Liver (tissue), 9 donors: ENCODE data around the gene P4HTM. TPM values are rescaled to one million over a fixed set of nuclear protein-coding genes. Genes with fewer than 3 reads are reported as not detected.

Experiments
- DNase-seq: peaks from one replicate; pipeline ENCODE4 v3.0.0-alpha.2; 2017; ENCODE audit warnings: low spot score
- H3K27ac ChIP-seq, 2 donors: one replicate each; pipeline ENCODE4 v1.7.0; 2013; ENCODE audit warnings: inconsistent platforms in 2 of 2, low read length in 2 of 2, control low read depth in 1 of 2, low read depth in 1 of 2, mild to moderate bottlenecking in 1 of 2
- H3K27me3 ChIP-seq, 4 donors: one replicate each; pipeline versions ENCODE4 v1.6.1 to v1.7.0; 2013; ENCODE audit warnings: low read length in 3 of 4, inconsistent platforms in 1 of 4, mild to moderate bottlenecking in 1 of 4, moderate library complexity in 1 of 4; ENCODE audit not compliant: control insufficient read depth in 4 of 4, insufficient read depth in 4 of 4
- H3K36me3 ChIP-seq, 4 donors: one replicate each; pipeline versions ENCODE4 v1.6.1 to v1.7.0; 2013; ENCODE audit warnings: low read length in 3 of 4, mild to moderate bottlenecking in 3 of 4, low read depth in 1 of 4, moderate library complexity in 1 of 4; ENCODE audit not compliant: control insufficient read depth in 4 of 4, insufficient read depth in 3 of 4
- H3K4me1 ChIP-seq, 4 donors: one replicate each; pipeline versions ENCODE4 v1.6.1 to v1.7.0; 2013; ENCODE audit warnings: low read length in 3 of 4, mild to moderate bottlenecking in 3 of 4, moderate library complexity in 1 of 4; ENCODE audit not compliant: control insufficient read depth in 4 of 4, insufficient read depth in 4 of 4
- H3K4me3 ChIP-seq, 3 donors: one replicate each; pipeline versions ENCODE4 v1.6.1 to v1.7.0; 2013; ENCODE audit warnings: low read length in 3 of 3, control low read depth in 1 of 3, low read depth in 1 of 3, mild to moderate bottlenecking in 1 of 3
- H3K9ac ChIP-seq, 2 donors: one replicate each; pipeline ENCODE4 v1.7.0; 2013; ENCODE audit warnings: low read length in 2 of 2, mild to moderate bottlenecking in 2 of 2, moderate library complexity in 2 of 2, control low read depth in 1 of 2, low read depth in 1 of 2
- H3K9me3 ChIP-seq, 4 donors: one replicate each; pipeline versions ENCODE4 v1.6.1 to v1.7.0; 2013; ENCODE audit warnings: low read length in 3 of 4; ENCODE audit not compliant: control insufficient read depth in 4 of 4
- ATF3 ChIP-seq: IDR thresholded peaks from 2 replicates; pipeline ENCODE4 v1.6.1; 2016; ENCODE audit warnings: antibody characterized with exemption
- CTCF ChIP-seq: fragments of 150-350 bp; IDR thresholded peaks from 2 replicates; pipeline ENCODE4 v1.5.1; 2017; ENCODE audit warnings: improper control_type of control experiment, low read depth, low read length; ENCODE audit not compliant: missing input control
- EGR1 ChIP-seq, 2 donors: IDR thresholded peaks; 2 replicates each; pipeline ENCODE4 v1.6.1; 2016 to 2018; ENCODE audit warnings: antibody characterized with exemption in 2 of 2, low read depth in 2 of 2
- FOXA1 ChIP-seq: IDR thresholded peaks from 2 replicates; pipeline ENCODE4 v1.6.1; 2016; ENCODE audit warnings: antibody characterized with exemption
- FOXA2 ChIP-seq: IDR thresholded peaks from 2 replicates; pipeline ENCODE4 v1.6.1; 2016; ENCODE audit warnings: antibody characterized with exemption
- GABPA ChIP-seq, 2 donors: IDR thresholded peaks in 1 of 2; conservative IDR thresholded peaks in 1 of 2; 2 replicates each; pipeline ENCODE4 v1.6.1; 2016; ENCODE audit warnings: antibody characterized with exemption in 2 of 2, mild to moderate bottlenecking in 1 of 2, moderate library complexity in 1 of 2
- HNF4A ChIP-seq, 2 donors: conservative IDR thresholded peaks; 2 replicates each; pipeline ENCODE4 v1.6.1; 2016; ENCODE audit warnings: antibody characterized with exemption in 2 of 2, mild to moderate bottlenecking in 2 of 2
- HNF4G ChIP-seq: IDR thresholded peaks from 2 replicates; pipeline ENCODE4 v1.6.1; 2016; ENCODE audit warnings: antibody characterized with exemption
- JUND ChIP-seq, 2 donors: IDR thresholded peaks; 2 replicates each; pipeline ENCODE4 v1.6.1; 2016; ENCODE audit warnings: antibody characterized with exemption in 2 of 2
- MAX ChIP-seq: IDR thresholded peaks from 2 replicates; pipeline ENCODE4 v1.6.1; 2016; ENCODE audit warnings: antibody characterized with exemption
- NR2F2 ChIP-seq: IDR thresholded peaks from 2 replicates; pipeline ENCODE4 v1.6.1; 2016; ENCODE audit warnings: antibody characterized with exemption
- RAD21 ChIP-seq, 2 donors: IDR thresholded peaks; 2 replicates each; pipeline ENCODE4 v1.6.1; 2016; ENCODE audit warnings: antibody characterized with exemption in 2 of 2, mild to moderate bottlenecking in 2 of 2
- REST ChIP-seq: IDR thresholded peaks from 2 replicates; pipeline ENCODE4 v1.6.1; 2016; ENCODE audit warnings: antibody characterized with exemption, mild to moderate bottlenecking
- RXRA ChIP-seq, 2 donors: IDR thresholded peaks; 2 replicates each; pipeline ENCODE4 v1.6.1; 2017 to 2018; ENCODE audit warnings: antibody characterized with exemption in 2 of 2, mild to moderate bottlenecking in 1 of 2
- SP1 ChIP-seq: IDR thresholded peaks from 2 replicates; pipeline ENCODE4 v1.6.1; 2018; ENCODE audit warnings: antibody characterized with exemption, mild to moderate bottlenecking
- TAF1 ChIP-seq: conservative IDR thresholded peaks from 2 replicates; pipeline ENCODE4 v1.6.1; 2016; ENCODE audit warnings: antibody characterized with exemption, mild to moderate bottlenecking
- YY1 ChIP-seq: IDR thresholded peaks from 2 replicates; pipeline ENCODE4 v1.6.1; 2016; ENCODE audit warnings: antibody characterized with exemption, mild to moderate bottlenecking
- ZBTB33 ChIP-seq: IDR thresholded peaks from 2 replicates; pipeline ENCODE4 v1.6.1; 2016; ENCODE audit warnings: antibody characterized with exemption
- WGBS: extraction: QIAGEN DNeasy Blood & Tissue Kit; methylation state at CpG from one replicate; pipeline ENCODE4 v1.1.7; 2013; 5-methylcytosine and 5-hydroxymethylcytosine counted together
- polyA plus RNA-seq, 2 donors: library from polyadenylated mRNA; stranded (reverse) in 1 of 2; unstranded in 1 of 2; fragments of 200-250 nt in 1 of 2; fragments of >200 nt in 1 of 2; fragmentation: Nextera tagmentation in 1 of 2; extraction: Ambion mirVana in 1 of 2; gene quantifications; one replicate each; pipeline versions ENCODE4 v1.2.1 to v1.2.3, GENCODE V29; 2013 to 2015
- total RNA-seq, 2 donors: library from RNA; depleted of rRNA; stranded (reverse); fragments of >200 nt; gene quantifications; one replicate each; pipeline ENCODE4 v1.2.3, GENCODE V29; 2014
- donor health status: healthy.
- donor health status: healthy.
- donor health status: healthy.
- donor health status: healthy.
- donor health status: healthy.

The P4HTM gene
- total and polyA plus RNA-seq, 4 donors = 10.0 to 16.2 (median 11.9) TPM

GRCh38 chr3:49026536-49026935, 36.5 kb downstream of the P4HTM start (continued):
- no peak for TF ChIP-seq ZBTB33

GRCh38 chr3:49027634-49028033, 37.6 kb downstream of the P4HTM start:
- no peak overlapping the region for H3K9ac ChIP-seq
- H3K4me3 ChIP-seq = no peak overlapping the region
- WGBS = 97% methylated on average over 9 of the region's 9 CpGs
- DNase-seq = no peak
- no peaks in the 10 kb centered on the region for H3K27me3 ChIP-seq
- TF ChIP-seq MAX (no peak), SP1 (no peak), RAD21 (IDR thresholded peaks at IDR 0.05) (no peak), CTCF (no peak), HNF4A (conservative IDR thresholded peaks at IDR 0.05) (no peak), GABPA (IDR thresholded peaks at IDR 0.05 in 1 of 2, conservative IDR thresholded peaks at IDR 0.05 in 1 of 2) (no peak), RXRA (IDR thresholded peaks at IDR 0.05) (no peak), TAF1 (no peak), ATF3 (no peak), ZBTB33 (no peak), FOXA1 (no peak), YY1 (no peak), JUND (IDR thresholded peaks at IDR 0.05) (no peak), NR2F2 (no peak), EGR1 (IDR thresholded peaks at IDR 0.05; ENCODE audit: low read depth in 2 of 2) (no peak), REST (no peak), FOXA2 (no peak), HNF4G (no peak)
- no peaks in the 10 kb centered on the region for H3K9me3 ChIP-seq
- peaks cover 6 to 30% (median 21%) of the 10 kb centered on the region in 4 donors for H3K4me1 ChIP-seq
- peaks cover 0 to 51% (median 37%) of the 10 kb centered on the region in 4 donors for H3K36me3 ChIP-seq
- no peak overlapping the region for H3K27ac ChIP-seq
